LNCaP clone FGC (cell line): ENCODE results near the gene MACROD2.

Experiments used
- DNase-seq: peaks from one replicate; pipeline ENCODE4 v3.0.0-alpha.2; 2011; ENCODE audit warnings: low read depth
- H3K4me3 ChIP-seq: 2 replicates; pipeline ENCODE4 v1.5.1; 2011; ENCODE audit warnings: mild to moderate bottlenecking, low read depth, low read length, control low read depth
- TF ChIP-seq, protein P1 (sequence below): IDR thresholded peaks from 2 replicates; pipeline ENCODE4 v1.5.1; 2012; ENCODE audit warnings: mild to moderate bottlenecking; ENCODE audit not compliant: control insufficient read depth, insufficient read depth; ENCODE audit errors: extremely low read depth

The MACROD2 gene

DNA sequence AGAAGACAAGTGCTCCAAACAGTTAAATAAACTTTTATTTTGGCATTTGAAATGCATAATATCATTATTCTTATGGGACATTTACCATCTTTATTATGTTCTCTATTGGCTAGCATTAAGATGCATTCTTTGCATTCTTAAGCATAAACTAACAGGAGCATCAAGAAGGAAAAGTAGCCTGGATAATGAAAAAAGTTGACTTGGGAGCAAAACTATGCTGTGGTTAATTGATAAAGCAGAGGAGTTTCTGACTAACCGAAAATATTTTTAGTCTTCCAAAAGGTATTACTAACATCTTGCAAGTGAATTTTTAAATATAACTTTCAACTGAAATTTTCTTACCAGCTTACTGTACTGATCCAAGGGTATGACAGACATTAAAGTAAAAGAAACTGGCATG lies 201.8 kb downstream of the MACROD2 start:
- H3K4me3 ChIP-seq: no peak overlapping the region
- no peak for DNase-seq
- TF ChIP-seq, protein P1, sequence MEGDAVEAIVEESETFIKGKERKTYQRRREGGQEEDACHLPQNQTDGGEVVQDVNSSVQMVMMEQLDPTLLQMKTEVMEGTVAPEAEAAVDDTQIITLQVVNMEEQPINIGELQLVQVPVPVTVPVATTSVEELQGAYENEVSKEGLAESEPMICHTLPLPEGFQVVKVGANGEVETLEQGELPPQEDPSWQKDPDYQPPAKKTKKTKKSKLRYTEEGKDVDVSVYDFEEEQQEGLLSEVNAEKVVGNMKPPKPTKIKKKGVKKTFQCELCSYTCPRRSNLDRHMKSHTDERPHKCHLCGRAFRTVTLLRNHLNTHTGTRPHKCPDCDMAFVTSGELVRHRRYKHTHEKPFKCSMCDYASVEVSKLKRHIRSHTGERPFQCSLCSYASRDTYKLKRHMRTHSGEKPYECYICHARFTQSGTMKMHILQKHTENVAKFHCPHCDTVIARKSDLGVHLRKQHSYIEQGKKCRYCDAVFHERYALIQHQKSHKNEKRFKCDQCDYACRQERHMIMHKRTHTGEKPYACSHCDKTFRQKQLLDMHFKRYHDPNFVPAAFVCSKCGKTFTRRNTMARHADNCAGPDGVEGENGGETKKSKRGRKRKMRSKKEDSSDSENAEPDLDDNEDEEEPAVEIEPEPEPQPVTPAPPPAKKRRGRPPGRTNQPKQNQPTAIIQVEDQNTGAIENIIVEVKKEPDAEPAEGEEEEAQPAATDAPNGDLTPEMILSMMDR: no peak

DNA sequence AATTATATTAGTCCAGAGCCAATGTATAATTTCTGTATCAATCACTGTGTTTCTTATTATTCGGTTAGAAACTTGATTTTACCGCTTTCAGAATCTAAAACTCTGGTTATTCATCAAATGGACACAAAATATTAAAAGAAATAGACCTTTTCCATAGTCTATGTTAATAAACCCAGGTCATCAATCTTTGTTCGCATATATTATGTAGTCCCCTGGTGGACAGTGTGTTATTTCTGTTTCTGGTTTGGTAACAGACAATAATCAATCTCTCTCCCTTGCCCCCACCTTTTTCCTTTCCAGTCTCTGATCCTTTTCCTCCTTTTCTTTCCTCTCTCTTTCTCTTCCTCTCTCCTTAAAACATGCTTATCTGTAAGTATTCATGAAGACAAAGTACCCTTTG lies 203.1 kb downstream of the MACROD2 start:
- no peak overlapping the region for H3K4me3 ChIP-seq
- TF ChIP-seq, protein P1: no peak
- DNase-seq: no peak

DNA sequence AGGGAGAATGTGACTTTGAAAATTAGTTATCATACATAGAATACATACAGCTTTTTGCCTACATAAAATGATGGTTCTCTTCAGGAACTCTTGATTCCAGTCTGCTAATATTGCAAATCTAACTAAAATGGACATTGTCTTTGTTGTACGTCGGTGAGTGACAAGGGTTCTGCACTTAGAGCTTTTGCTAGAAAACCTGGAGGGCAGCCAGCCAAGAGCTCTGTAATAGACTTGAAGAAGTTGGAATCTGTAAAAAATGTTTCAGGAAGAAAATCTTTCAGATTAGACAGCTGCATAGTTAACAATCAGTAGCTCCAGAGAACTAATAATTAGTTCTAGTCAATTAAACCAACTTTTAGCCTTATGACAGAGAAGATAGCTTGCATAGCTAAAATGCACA lies 203.8 kb downstream of the MACROD2 start:
- H3K4me3 ChIP-seq: no peak overlapping the region
- TF ChIP-seq, protein P1: no peak
- no peak for DNase-seq

DNA sequence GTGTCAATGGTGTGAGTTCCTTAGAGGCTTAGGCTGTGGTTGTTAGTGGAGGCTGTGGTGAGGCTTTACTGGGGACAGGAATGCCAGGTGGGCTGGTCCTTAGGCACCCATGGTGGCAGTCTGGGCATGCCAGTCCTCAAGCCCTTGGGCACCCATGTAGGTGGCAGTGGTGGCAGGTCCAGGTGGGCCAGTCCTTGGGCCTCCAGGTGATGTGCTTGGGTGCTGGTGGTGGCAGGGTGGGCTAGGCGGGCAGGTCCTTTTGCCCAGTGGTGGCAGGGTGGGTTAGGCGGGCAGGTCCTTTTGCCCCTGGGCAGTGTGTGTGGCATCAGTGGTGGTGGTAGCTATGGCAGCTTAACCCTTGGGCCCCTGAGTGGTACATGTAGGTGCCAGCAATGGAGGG lies 208.3 kb downstream of the MACROD2 start:
- no peak for DNase-seq
- H3K4me3 ChIP-seq: no peak overlapping the region

DNA sequence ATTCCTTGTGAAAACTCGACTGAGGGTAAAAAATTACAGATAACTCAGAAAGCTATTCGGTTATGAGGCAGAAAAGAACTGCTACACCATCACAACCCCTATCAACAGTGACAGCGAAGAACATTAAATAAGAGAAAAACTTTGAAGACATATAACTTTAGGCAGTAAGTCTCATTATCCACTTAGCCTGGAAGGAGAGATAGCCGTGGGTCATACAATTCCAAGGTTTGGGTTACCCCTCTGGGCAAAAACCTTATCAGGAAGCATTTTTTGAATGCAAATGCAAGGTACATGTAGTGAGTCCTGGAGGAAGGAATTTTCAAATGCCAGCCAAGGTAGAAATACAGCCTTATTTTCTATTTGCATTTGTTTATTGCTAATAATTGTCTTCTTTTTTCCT lies 212.3 kb downstream of the MACROD2 start:
- no peak overlapping the region for H3K4me3 ChIP-seq
- TF ChIP-seq, protein P1: no peak
- DNase-seq: no peak

More for the DNA sequence above, 208.3 kb downstream of the MACROD2 start:
- TF ChIP-seq, protein P1: no peak

DNA sequence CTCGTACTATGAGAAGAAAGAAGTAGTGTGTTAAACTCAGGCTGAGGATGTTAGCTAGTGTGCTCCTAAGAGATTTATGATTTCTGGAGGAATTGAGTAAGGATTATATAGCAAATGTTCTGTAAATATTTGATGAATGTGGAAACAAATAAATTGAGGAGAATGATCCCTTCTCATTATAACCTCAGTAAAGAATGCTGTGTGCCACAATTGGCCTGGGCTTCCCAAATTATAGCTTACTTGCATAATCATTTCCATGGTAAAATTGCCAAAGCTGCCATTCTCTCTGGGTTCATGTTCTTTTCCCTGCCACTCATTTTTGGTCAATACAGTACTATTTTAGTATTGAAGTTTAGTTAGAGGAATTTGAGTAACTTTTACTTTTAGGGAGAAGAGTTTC lies 213.6 kb downstream of the MACROD2 start:
- DNase-seq: peak; percentile 83
- TF ChIP-seq, protein P1: no peak
- no peak overlapping the region for H3K4me3 ChIP-seq

DNA sequence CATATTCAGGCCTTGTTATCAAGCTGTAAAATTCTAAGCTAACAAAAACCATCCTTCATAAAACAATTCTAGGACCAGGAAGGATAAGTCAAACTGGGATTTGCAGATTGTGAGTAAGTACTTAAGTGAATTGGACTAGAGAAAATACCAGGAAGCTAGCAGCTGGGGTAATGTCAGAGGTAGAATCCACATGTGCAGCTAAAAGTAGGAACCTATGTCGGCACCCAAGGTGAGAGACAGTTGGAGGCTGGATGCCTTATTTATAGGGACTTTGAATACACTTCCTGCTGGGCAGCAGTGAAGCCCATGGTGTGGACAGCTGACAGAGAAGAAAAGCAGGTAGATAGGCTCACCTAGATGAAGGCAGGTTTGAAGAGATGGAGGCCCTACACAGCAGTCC lies 214.8 kb downstream of the MACROD2 start:
- H3K4me3 ChIP-seq: no peak overlapping the region
- TF ChIP-seq, protein P1: no peak
- DNase-seq: no peak
